Epithelial cell of proximal tubule (primary cell): Measurements from ENCODE around the gene ZFYVE27. TPM values are rescaled to one million over a fixed set of nuclear protein-coding genes. Genes with fewer than 3 reads are reported as not detected.

Experiments used
- DNase-seq: peaks from one replicate; pipeline ENCODE4 v3.0.0-alpha.2; 2011; ENCODE audit warnings: low read depth
- H3K4me3 ChIP-seq: 2 replicates; pipeline ENCODE4 v1.5.1; 2011; ENCODE audit warnings: low read depth, mild to moderate bottlenecking, low read length
- CTCF ChIP-seq: conservative IDR thresholded peaks from 2 replicates; pipeline ENCODE4 v1.5.1; 2012; ENCODE audit warnings: low read depth, mild to moderate bottlenecking, low read length
- total RNA-seq: library from RNA; depleted of rRNA; stranded (reverse); fragments of >200 nt; gene quantifications from 2 replicates; pipeline ENCODE4 v1.2.3, GENCODE V29; 2015

The ZFYVE27 gene
- total RNA-seq, 1 donor from 2014 or later, result 13.5 TPM

- TF ChIP-seq CTCF, result no peak
- no peak for DNase-seq
- no peak overlapping the region for H3K4me3 ChIP-seq
Observed at GRCh38 chr10:97711640-97712572, 25.0 kb upstream of the ZFYVE27 start.

GRCh38 chr10:97713339-97713825, 23.5 kb upstream of the ZFYVE27 start, which contains the start of gene MARVELD1:
Gene MARVELD1, plus strand, starts transcription at chr10:97713730. Its CDS starts 147 bp downstream, at chr10:97713877.
- H3K4me3 ChIP-seq, result peak within 1 kb of the TSS; percentile 68

GRCh38 chr10:97713826-97714400, 23.0 kb upstream of the ZFYVE27 start:
- TF ChIP-seq CTCF, result peak; percentile 19
- H3K4me3 ChIP-seq, result peak overlapping the region; percentile 68
- no peak for DNase-seq

More at GRCh38 chr10:97713339-97713825, 23.5 kb upstream of the ZFYVE27 start, which contains the start of gene MARVELD1:
- no peak for TF ChIP-seq CTCF
- no peak for DNase-seq

GRCh38 chr10:97714401-97715258, 22.3 kb upstream of the ZFYVE27 start:
- no peak for DNase-seq
- peak overlapping the region; percentile 68 for H3K4me3 ChIP-seq

GRCh38 chr10:97715259-97715874, 21.6 kb upstream of the ZFYVE27 start:
- no peak for DNase-seq
- H3K4me3 ChIP-seq, result peak overlapping the region; percentile 68
- no peak for TF ChIP-seq CTCF

More at GRCh38 chr10:97714401-97715258, 22.3 kb upstream of the ZFYVE27 start:
- TF ChIP-seq CTCF, result no peak

GRCh38 chr10:97717627-97718026, 19.3 kb upstream of the ZFYVE27 start:
- H3K4me3 ChIP-seq, result no peak overlapping the region
- TF ChIP-seq CTCF, result no peak
- DNase-seq, result no peak
